Measurements from ENCODE around the gene TSPEAR. TPM values are rescaled to one million over a fixed set of nuclear protein-coding genes. Genes with fewer than 3 reads are reported as not detected.
A peak's percentile ranks its signal among the peaks of the same experiment; 100 is the strongest.

Gene TSPEAR
- total and polyA plus RNA-seq, 2 of the 13 experiments (the other 11 are each of a cell fraction or from before 2014, with no cell fraction given), result 0.07 to 0.32 TPM

- TF ChIP-seq ZHX2 (IDR thresholded peaks at IDR 0.05; ENCODE audit: low read depth) (0 out of 2 replicates have a peak, but pooled peaks have one; percentile 15), ZHX2 (CRISPR knock-in tag; IDR thresholded peaks at IDR 0.05; ENCODE audit: borderline replicate concordance) (no peak), ZNF224 (CRISPR knock-in tag; IDR thresholded peaks at IDR 0.05) (no peak), ZNF652 (CRISPR knock-in tag; IDR thresholded peaks at IDR 0.05; ENCODE audit: borderline replicate concordance, low read depth) (no peak), SMYD3 (CRISPR knock-in tag; IDR thresholded peaks at IDR 0.05) (no peak), NFKB2 (CRISPR knock-in tag; IDR thresholded peaks at IDR 0.05; ENCODE audit: borderline replicate concordance) (no peak), BRCA1 (CRISPR knock-in tag; IDR thresholded peaks at IDR 0.05) (no peak), ZNF567 (CRISPR knock-in tag; IDR thresholded peaks at IDR 0.05; ENCODE audit: borderline replicate concordance) (0 out of 2 replicates have a peak, but pooled peaks have one; percentile 34), PRDM4 (CRISPR knock-in tag; IDR thresholded peaks at IDR 0.05; ENCODE audit: borderline replicate concordance) (no peak), SMARCE1 (IDR thresholded peaks at IDR 0.05; ENCODE audit: borderline replicate concordance) (no peak), ZNF17 (CRISPR knock-in tag; IDR thresholded peaks at IDR 0.05) (no peak), MBNL3 (CRISPR knock-in tag; conservative IDR thresholded peaks at IDR 0.05) (no peak), RARG (CRISPR knock-in tag; IDR thresholded peaks at IDR 0.05; ENCODE audit: low read depth) (no peak), ZNF576 (CRISPR knock-in tag; IDR thresholded peaks at IDR 0.05) (no peak), SAFB2 (CRISPR knock-in tag; IDR thresholded peaks at IDR 0.05; ENCODE audit: borderline replicate concordance, low read depth) (no peak), MTF2 (CRISPR knock-in tag; IDR thresholded peaks at IDR 0.05; ENCODE audit: borderline replicate concordance) (0 out of 2 replicates have a peak, but pooled peaks have one; percentile 46)
- TF ChIP-seq, protein P1, sequence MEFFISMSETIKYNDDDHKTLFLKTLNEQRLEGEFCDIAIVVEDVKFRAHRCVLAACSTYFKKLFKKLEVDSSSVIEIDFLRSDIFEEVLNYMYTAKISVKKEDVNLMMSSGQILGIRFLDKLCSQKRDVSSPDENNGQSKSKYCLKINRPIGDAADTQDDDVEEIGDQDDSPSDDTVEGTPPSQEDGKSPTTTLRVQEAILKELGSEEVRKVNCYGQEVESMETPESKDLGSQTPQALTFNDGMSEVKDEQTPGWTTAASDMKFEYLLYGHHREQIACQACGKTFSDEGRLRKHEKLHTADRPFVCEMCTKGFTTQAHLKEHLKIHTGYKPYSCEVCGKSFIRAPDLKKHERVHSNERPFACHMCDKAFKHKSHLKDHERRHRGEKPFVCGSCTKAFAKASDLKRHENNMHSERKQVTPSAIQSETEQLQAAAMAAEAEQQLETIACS (CRISPR knock-in tag; IDR thresholded peaks at IDR 0.05), result no peak
These were observed 136.7 kb downstream of the TSPEAR start (continued) for GRCh38 chr21:44574457-44575306.
